PFSK-1 (cell line): ENCODE results near the gene CERS6.

Experiments used
- FOXP2 ChIP-seq: optimal IDR thresholded peaks from 2 replicates; pipeline ENCODE3; 2011; ENCODE audit warnings: borderline replicate concordance, control low read depth, inconsistent platforms; ENCODE audit not compliant: insufficient read depth; ENCODE audit errors: extremely low read length, extremely low read depth
- POLR2AphosphoS5 ChIP-seq: IDR thresholded peaks from 2 replicates; pipeline ENCODE4 v1.6.1; 2012; ENCODE audit warnings: low read depth, mild to moderate bottlenecking, control low read depth, low read length, moderate library complexity
- REST ChIP-seq, 2 experiments: IDR thresholded peaks; 2 replicates each; pipeline versions ENCODE4 v1.6.1 to v1.8.0; 2011 to 2012; ENCODE audit warnings: low read depth in 2 of 2, low read length in 2 of 2, control low read depth in 1 of 2, inconsistent platforms in 1 of 2, mild to moderate bottlenecking in 1 of 2, moderate library complexity in 1 of 2; ENCODE audit not compliant: insufficient read depth in 1 of 2

DNA sequence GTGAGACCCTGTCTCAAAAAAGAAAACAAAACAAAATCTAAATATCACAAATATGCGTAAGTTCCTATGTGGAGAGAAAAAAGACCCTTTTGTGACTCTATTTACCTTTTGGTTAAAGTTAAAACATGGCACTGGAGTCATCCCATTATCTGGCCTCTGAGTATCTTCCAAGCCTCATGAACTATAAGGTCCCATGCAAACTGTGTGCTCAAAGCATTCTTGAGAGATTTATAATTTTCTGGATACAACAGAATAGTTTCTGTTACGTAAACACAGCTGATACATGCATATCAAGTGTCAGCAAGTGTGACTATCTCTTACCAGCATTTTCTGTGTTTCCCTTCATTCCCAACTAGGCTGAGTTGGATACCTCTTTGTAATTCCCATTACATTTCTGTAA is 337.5 kb downstream of the CERS6 start:
- TF ChIP-seq REST (IDR thresholded peaks at IDR 0.05; ENCODE audit: insufficient read depth in 1 of 2, low read depth in 2 of 2, low read length in 2 of 2) = no peak
- TF ChIP-seq FOXP2 = no peak
- no peak for TF ChIP-seq POLR2AphosphoS5
